D721Med (cell line): ENCODE results near the gene MAGOHB.
"Not testable (repeated sequence)": the region's sequence is repeated elsewhere in the genome, so short reads cannot be mapped to it uniquely, and the experiment has no call there.

ENCODE experiments used
- DNase-seq: peaks from one replicate; pipeline ENCODE4 v3.0.0; 2011; ENCODE audit warnings: low spot score; ENCODE audit not compliant: insufficient read length
- FAIRE-seq: peaks from 2 replicates; lab custom pipeline; 2011; peaks lifted over from hg19 to GRCh38; lab: Jason Lieb, UNC
- CTCF ChIP-seq: IDR thresholded peaks from 2 replicates; pipeline ENCODE4 v1.5.1; 2012; ENCODE audit warnings: mild to moderate bottlenecking, control low read depth; ENCODE audit not compliant: insufficient read depth; ENCODE audit errors: missing control alignments

Gene MAGOHB

GRCh38 chr12:10614056-10614370, 604 bp upstream of the MAGOHB start:
- FAIRE-seq, result no peak
- no peak for DNase-seq
- TF ChIP-seq CTCF, result no peak

GRCh38 chr12:10612984-10613348, 443 bp downstream of the MAGOHB start:
- FAIRE-seq, result no peak
- DNase-seq, result no peak
- no peak for TF ChIP-seq CTCF

GRCh38 chr12:10612110-10612509, 1.3 kb downstream of the MAGOHB start:
- FAIRE-seq, result no peak
- no peak for DNase-seq
- no peak for TF ChIP-seq CTCF

GRCh38 chr12:10611258-10611657, 2.2 kb downstream of the MAGOHB start:
- FAIRE-seq, DNase-seq: not testable (repeated sequence)

GRCh38 chr12:10610188-10610587, 3.2 kb downstream of the MAGOHB start:
- DNase-seq (no peak), FAIRE-seq (no peak)
- TF ChIP-seq CTCF, result no peak

- DNase-seq, result no peak
- TF ChIP-seq CTCF, result peak; percentile 9
- no peak for FAIRE-seq
Measured at GRCh38 chr12:10607885-10608458, 5.4 kb downstream of the MAGOHB start.

- TF ChIP-seq CTCF, result no peak
- FAIRE-seq (no peak), DNase-seq (no peak)
Measured at GRCh38 chr12:10601860-10602259, 11.5 kb downstream of the MAGOHB start.

GRCh38 chr12:10600988-10601387, 12.4 kb downstream of the MAGOHB start:
- no peak for TF ChIP-seq CTCF
- no peak for DNase-seq
- FAIRE-seq, result no peak
